Activated T-helper 2 cell treated with anti-CD3 and anti-CD28 coated beads, Interferon-gamma antibody, Interleukin-2, Interleukin-4, amounts not matched to agents 10 μg/mL and 5 μg/mL and 100 μg/mL, durations not matched to agents 14 hours and 24 hours and 36 hours (primary cell): ENCODE measurements around the gene PPP1R9A. TPM values are rescaled to one million over a fixed set of nuclear protein-coding genes. Genes with fewer than 3 reads are reported as not detected.

Experiments used
- DNase-seq: peaks from one replicate; pipeline ENCODE4 v3.0.0; 2021; ENCODE audit warnings: low spot score
- H3K27ac Mint-ChIP-seq: one replicate; pipeline ENCODE4 v1.8.0; 2021; ENCODE audit warnings: mixed read lengths
- H3K27me3 Mint-ChIP-seq: one replicate; pipeline ENCODE4 v1.8.0; 2021; ENCODE audit warnings: low read depth, mixed read lengths
- H3K36me3 Mint-ChIP-seq: one replicate; pipeline ENCODE4 v1.8.0; 2021; ENCODE audit warnings: low read depth, mixed read lengths
- H3K4me1 Mint-ChIP-seq: one replicate; pipeline ENCODE4 v1.8.0; 2021; ENCODE audit warnings: low read depth, mixed read lengths
- H3K4me3 Mint-ChIP-seq: one replicate; pipeline ENCODE4 v1.8.0; 2021; ENCODE audit warnings: low read depth, mild to moderate bottlenecking, moderate library complexity, mixed read lengths
- H3K9me3 Mint-ChIP-seq: one replicate; pipeline ENCODE4 v1.8.0; 2021; ENCODE audit warnings: mixed read lengths
- intact Hi-C: fragments of 100-400 bp; cut with micrococcal nuclease; formaldehyde crosslinking; loops from one replicate; pipeline ENCODE4 v1.15.1; 2023
- total RNA-seq: library from RNA; stranded (reverse); gene quantifications from 2 replicates; pipeline ENCODE4 v1.2.3, GENCODE V29; 2022

PPP1R9A gene
- not detected in 2 replicates for total RNA-seq

DNA sequence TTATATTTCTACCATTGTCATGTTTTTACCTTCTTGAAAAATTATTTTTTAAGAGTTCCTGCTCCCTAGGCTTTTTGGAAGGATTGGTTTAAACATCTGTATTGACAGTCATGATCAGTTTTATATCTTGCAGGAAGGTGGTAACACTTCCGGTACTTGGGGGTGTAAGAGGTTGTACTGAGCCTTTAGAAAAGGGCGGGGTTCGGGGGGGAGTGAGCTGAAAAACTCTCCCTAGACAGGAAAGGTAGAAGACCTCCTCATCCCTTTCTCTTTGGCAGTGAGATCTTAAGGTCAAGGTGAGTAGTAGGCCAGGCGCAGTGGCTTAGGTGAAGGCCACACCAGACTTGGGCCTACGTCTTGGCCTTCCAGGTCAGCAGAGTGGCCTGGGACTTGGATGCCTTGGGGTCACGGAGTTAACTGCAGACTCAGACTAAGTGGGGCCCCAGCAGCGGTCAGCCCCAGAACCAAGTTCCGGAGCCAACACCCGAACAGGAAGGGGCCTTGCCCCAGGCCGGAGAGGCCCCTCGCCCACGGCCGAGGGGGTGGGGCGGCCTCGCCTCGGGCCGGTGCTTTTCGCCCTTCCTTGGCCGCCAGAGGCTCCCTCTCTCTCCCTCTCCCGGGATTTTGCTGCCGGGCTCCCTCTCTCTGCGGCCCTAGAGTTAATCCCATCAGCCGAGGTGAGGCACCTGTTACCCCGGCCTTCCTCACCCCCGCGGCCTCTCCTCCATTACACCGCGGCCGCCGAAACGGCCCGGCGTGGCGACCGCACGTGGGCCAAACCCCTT is at the start of gene PPP1R9A:
Gene PPP1R9A (plus strand): TSS at position 569 of the 785 bp plus-strand sequence. CDS start 2,520 bp downstream, outside the sequence.
- H3K27ac Mint-ChIP-seq, result no peak within 1 kb of the TSS
- peaks cover 48% of the 10 kb centered on the region for H3K27me3 Mint-ChIP-seq
- no peak within 1 kb of the TSS for H3K4me3 Mint-ChIP-seq
- no peak for DNase-seq
- H3K9me3 Mint-ChIP-seq, result no peaks in the 10 kb centered on the region
- intact Hi-C loops, result no loop called here
- no peaks in the 10 kb centered on the region for H3K4me1 Mint-ChIP-seq
- no peaks in the 10 kb centered on the region for H3K36me3 Mint-ChIP-seq

DNA sequence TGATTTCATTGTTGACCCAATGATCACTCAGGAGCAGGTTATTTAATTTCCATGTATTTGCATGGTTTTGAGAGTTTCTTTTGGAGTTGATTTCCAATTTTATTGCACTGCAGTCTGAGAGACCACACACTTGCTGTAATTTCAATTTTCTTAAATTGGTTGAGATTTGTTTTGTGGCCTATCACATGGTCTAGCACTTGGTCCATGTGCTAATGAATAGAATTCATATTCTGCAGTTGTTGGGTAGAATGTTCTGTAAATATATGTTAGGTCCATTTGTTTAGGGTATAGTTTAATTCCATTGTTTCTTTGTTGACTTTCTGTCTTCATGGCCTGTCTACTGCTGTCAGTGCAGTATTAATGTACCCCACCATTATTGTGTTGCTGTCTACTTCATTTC is 36.3 kb upstream of the PPP1R9A start:
- Mint-ChIP-seq H3K27ac (no peak overlapping the region), H3K27me3 (no peaks in the 10 kb centered on the region), H3K36me3 (no peaks in the 10 kb centered on the region), H3K4me3 (no peak overlapping the region), H3K9me3 (no peaks in the 10 kb centered on the region), H3K4me1 (no peaks in the 10 kb centered on the region)
- intact Hi-C loops, result no loop called here
- DNase-seq, result no peak

DNA sequence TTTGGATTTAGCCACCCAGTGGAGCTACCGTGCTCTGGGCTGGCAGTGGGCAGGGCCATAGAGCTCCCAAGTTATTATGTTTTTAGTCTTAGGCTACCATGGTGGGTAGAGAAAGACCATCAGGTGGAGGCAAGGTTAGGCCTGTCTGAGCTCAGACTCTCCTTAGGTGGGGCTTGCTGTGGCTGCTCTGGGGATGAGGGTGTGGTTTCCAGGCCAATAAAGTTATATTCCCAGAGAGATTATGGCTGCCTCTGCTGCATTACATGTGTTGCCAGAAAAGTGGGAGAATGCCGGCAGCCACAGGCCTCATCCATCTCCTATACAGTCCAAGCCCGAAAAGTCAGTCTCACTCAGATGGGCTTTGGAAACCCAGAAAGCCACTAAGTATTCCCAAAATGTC is 34.2 kb upstream of the PPP1R9A start:
- Mint-ChIP-seq H3K9me3 (peaks cover 8% of the 10 kb centered on the region), H3K36me3 (no peaks in the 10 kb centered on the region), H3K27ac (no peak overlapping the region), H3K27me3 (no peaks in the 10 kb centered on the region), H3K4me3 (no peak overlapping the region), H3K4me1 (no peaks in the 10 kb centered on the region)
- intact Hi-C loops, result no loop called here
- DNase-seq, result no peak

DNA sequence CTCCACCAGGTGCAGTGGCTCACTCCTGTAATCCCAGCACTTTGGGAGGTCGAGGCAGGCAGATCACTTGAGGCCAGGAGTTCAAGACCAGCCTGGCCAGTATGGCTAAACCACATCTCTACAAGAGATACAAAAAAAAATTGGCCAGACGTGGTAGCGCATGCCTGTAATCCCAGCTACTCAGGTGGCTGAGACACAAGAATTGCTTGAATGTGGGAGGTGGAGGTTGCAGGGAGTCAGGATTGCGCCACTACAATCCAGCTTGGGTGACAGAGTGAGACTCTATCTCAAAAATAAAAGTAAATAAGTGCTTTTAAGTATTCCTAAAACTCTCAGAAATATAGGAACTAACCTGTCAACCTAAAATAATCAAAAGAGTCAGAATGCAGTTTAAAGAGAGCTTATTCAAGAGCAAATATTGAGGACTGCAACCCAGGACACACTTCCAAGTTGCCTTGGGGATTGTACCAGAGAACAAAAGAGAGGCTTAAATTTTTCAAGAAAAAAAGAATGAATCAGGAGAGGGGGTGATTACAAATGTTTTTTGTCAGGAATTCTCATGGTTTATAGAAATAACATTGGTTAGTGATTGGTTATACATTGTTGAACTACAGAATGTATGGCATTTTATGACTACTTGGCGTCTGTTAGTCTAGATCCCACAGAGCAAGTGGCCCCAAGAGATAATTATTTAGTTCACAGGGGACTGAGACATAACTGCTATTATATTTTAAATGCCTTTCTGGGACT is 33.2 kb upstream of the PPP1R9A start:
- no peak overlapping the region for H3K27ac Mint-ChIP-seq
- peaks cover 8% of the 10 kb centered on the region for H3K9me3 Mint-ChIP-seq
- H3K36me3 Mint-ChIP-seq, result no peaks in the 10 kb centered on the region
- no peaks in the 10 kb centered on the region for H3K27me3 Mint-ChIP-seq
- intact Hi-C loops, result no loop called here
- H3K4me3 Mint-ChIP-seq, result no peak overlapping the region
- H3K4me1 Mint-ChIP-seq, result no peaks in the 10 kb centered on the region
- DNase-seq, result no peak

DNA sequence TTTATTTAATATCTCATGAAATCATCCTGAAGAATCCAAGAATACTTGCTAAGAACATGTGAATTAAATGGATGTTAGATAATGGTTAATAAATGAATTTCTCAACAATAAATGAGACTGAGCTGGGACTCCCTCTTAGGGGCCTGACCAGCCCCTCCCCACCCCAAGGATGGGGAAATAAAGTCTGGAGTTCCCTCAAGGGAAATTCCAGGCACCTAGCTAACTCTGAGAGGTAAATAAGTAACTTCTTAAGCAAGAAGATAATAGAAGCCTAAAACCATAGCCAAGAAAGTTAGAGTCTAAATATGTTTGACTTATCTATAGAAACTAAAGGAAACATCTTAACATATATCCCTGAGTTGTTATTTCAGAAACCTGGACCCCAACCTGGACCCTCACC is 32.2 kb upstream of the PPP1R9A start:
- peaks cover 8% of the 10 kb centered on the region for H3K9me3 Mint-ChIP-seq

DNA sequence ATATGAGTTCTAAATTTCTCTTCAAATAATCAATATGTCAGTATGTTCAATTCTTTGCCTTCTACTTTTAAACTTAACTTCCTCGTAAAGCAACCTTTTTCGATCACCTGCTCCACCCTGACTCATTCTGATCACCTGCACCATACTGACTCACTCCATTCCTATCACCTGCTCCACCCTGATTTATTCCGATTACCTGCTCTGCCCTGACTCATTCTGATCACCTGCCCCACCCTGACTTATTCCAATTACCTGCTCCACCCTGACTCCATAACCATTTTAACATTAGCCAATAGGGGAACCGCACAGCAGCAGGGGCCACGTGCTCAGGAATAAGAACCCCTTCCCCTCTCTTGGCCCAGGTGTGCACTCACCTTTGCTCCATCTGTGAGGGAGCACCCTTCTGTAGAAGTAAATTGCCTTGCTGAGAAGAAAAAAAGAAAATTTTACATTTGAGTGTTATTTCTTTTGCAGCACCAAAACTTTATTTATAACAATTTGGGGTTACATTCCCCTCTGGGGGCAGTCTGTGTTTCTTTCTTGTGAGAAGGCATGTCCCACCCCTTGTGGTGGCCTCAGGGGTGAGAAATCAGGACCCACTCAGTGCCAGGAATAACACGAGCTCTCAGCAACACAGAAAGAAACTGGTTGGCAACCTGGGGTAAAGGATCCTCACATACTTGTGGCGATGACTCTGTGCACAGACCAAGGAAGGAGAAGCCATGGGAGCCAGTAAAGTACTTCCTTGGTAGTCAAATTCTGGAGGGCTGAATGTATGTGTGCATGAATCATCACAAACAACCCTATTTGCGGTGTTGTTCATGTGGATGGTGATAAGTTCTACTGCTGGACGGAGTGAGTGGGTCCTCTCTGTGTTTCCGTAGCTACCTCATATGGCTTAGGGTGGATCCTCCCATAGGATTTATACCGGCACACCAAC is 29.4 kb upstream of the PPP1R9A start:
- no peak overlapping the region for H3K4me3 Mint-ChIP-seq
- DNase-seq, result no peak
- no peaks in the 10 kb centered on the region for H3K36me3 Mint-ChIP-seq
- no peaks in the 10 kb centered on the region for H3K27me3 Mint-ChIP-seq
- H3K4me1 Mint-ChIP-seq, result no peaks in the 10 kb centered on the region
- peaks cover 8% of the 10 kb centered on the region for H3K9me3 Mint-ChIP-seq
- no peak overlapping the region for H3K27ac Mint-ChIP-seq
- intact Hi-C loops, result no loop called here

More for the DNA sequence above, 32.2 kb upstream of the PPP1R9A start:
- DNase-seq, result no peak
- Mint-ChIP-seq H3K4me3 (no peak overlapping the region), H3K27ac (no peak overlapping the region), H3K4me1 (no peaks in the 10 kb centered on the region), H3K27me3 (no peaks in the 10 kb centered on the region), H3K36me3 (no peaks in the 10 kb centered on the region)
- intact Hi-C loops, result no loop called here

DNA sequence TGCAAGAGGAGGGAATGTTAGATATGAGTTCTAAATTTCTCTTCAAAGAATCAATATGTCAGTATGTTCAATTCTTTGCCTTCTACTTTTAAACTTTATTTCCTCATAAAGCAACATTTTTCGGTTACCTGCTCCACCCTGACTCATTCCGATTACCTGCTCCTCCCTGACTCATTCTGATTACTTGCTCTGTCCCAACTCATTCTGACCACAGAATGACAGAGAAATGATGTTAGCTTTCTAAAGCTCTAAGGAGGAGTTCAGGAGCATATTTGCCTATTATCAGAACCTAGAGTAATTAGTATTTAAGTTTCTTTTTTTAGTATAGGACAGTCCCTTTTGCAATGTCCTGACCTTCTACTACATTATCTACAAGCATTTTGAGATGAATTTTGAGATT is 24.5 kb upstream of the PPP1R9A start:
- intact Hi-C loops, result no loop called here
- no peak for DNase-seq
- Mint-ChIP-seq H3K27ac (no peak overlapping the region), H3K4me3 (no peak overlapping the region), H3K27me3 (no peaks in the 10 kb centered on the region), H3K9me3 (peaks cover under 1% of the 10 kb centered on the region), H3K4me1 (no peaks in the 10 kb centered on the region), H3K36me3 (no peaks in the 10 kb centered on the region)

DNA sequence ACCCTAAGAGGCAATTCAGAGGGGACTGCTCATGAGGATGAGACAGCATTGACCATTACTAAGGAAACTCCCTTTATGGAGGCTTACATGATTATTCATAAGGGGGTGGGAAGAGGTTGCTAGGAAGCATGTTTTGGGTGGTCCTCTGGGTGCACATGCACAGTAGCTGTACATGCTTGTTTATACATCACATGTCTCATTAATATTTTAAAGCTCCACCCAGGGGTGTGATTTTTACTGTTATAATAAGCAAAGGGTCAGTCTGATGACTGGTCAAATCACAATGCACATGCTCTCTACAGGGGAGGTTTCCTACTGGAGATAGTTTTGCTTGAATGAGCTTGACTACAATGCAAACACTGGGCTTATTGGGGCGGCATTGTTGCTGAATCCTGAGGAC is 23.8 kb upstream of the PPP1R9A start:
- Mint-ChIP-seq H3K4me3 (no peak overlapping the region), H3K27me3 (no peaks in the 10 kb centered on the region), H3K36me3 (no peaks in the 10 kb centered on the region), H3K27ac (no peak overlapping the region), H3K9me3 (no peaks in the 10 kb centered on the region), H3K4me1 (no peaks in the 10 kb centered on the region)
- no peak for DNase-seq
- intact Hi-C loops, result no loop called here

DNA sequence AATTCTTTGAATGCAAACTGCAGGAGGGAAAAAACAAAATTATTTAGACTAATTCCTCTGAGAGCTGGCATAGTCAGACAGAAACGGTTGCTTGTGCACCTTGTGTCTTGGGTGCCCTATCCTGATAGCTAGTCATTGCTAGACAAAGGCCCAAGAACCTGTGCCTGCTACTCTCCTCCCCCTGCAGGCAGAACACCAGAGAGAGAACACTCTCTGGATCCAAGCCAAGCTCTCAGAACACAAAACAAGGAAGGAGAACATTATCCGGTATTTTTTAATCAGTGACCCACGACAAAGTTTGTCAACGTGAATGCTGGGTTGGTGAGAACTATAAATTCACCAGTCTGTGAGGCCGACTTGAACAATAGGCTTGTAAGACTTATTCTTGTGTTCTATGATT is 18.8 kb upstream of the PPP1R9A start:
- DNase-seq, result no peak
- no peaks in the 10 kb centered on the region for H3K27me3 Mint-ChIP-seq
- H3K9me3 Mint-ChIP-seq, result no peaks in the 10 kb centered on the region
- intact Hi-C loops, result no loop called here
- H3K4me3 Mint-ChIP-seq, result no peak overlapping the region
- no peak overlapping the region for H3K27ac Mint-ChIP-seq
- H3K4me1 Mint-ChIP-seq, result no peaks in the 10 kb centered on the region
- H3K36me3 Mint-ChIP-seq, result no peaks in the 10 kb centered on the region

DNA sequence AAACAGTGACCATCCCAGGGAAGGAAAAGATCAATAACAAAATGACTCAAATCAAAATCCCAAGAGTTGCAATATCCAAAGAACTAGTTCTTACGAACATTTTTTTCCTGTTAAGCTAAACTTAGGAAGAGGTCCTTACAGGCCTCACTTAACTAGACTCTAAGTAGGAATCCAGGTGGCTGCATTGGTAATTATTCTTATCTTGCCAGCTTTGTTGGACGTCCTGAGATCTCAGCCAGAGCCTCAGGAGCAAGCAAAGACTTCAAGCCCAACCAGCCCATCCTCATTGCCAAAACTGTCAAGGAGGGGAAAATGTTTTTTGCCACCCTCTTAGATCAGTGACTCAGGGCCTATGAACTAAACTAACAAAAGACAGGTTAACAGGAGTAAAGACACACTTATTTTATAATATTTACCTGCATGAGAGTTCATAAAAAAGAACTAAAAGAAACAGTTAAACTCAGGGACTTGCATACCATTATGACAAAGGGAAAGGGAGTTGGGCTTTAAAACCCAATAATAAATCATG is 18.3 kb upstream of the PPP1R9A start:
- Mint-ChIP-seq H3K4me3 (no peak overlapping the region), H3K4me1 (no peaks in the 10 kb centered on the region), H3K27ac (no peak overlapping the region), H3K36me3 (no peaks in the 10 kb centered on the region), H3K27me3 (no peaks in the 10 kb centered on the region), H3K9me3 (no peaks in the 10 kb centered on the region)
- intact Hi-C loops, result no loop called here
- no peak for DNase-seq

DNA sequence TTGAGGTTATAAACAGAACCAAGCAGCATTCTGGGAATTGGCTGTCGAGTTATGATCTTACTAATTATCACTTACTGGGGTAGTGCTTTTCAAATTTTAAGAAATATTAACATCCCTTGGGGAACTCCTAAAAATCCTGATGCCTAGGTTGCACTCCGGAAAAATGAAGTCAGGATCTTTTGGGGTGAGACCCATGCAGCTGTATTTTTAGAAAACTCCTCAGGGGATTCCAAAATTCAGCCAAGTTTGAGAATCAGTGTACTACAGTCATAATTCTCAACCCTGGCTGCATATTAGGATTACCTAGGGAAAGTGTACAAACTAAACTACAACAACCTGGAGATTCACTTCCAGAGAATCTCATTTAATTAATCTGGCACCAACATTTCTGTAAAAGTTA is 17.2 kb upstream of the PPP1R9A start:
- H3K27me3 Mint-ChIP-seq, result no peaks in the 10 kb centered on the region
- H3K9me3 Mint-ChIP-seq, result no peaks in the 10 kb centered on the region
- intact Hi-C loops, result no loop called here
- no peak overlapping the region for H3K4me3 Mint-ChIP-seq
- H3K4me1 Mint-ChIP-seq, result no peaks in the 10 kb centered on the region
- no peak overlapping the region for H3K27ac Mint-ChIP-seq
- DNase-seq, result no peak
- no peaks in the 10 kb centered on the region for H3K36me3 Mint-ChIP-seq

DNA sequence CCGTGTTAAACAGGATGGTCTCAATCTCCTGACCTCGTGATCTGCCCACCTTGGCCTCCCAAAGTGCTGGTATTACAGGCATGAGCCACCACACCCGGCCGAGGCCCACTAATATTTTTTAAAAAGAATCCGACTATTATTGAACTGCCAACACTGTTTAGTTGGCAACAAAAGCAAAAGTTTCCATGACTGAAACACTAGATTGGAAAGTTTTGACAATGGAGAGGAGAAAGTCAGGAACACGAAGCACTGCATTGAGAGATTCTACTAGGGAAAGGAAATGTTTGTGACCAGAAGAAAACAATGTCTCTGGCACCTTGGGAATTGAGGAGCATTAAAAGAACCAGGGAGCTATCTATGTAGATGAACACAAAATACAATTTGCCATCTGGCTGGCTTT is 13.7 kb upstream of the PPP1R9A start:
- DNase-seq, result no peak

More for the DNA sequence above, 13.7 kb upstream of the PPP1R9A start:
- H3K27ac Mint-ChIP-seq, result no peak overlapping the region
- no peak overlapping the region for H3K4me3 Mint-ChIP-seq
- no peaks in the 10 kb centered on the region for H3K36me3 Mint-ChIP-seq
- intact Hi-C loops, result no loop called here
- H3K27me3 Mint-ChIP-seq, result peaks cover 2% of the 10 kb centered on the region
- no peaks in the 10 kb centered on the region for H3K9me3 Mint-ChIP-seq
- H3K4me1 Mint-ChIP-seq, result no peaks in the 10 kb centered on the region
